Stimulated activated CD4-positive, alpha-beta T cell treated with anti-CD3 and anti-CD28 coated beads, Interleukin-4, amount 100 ng/mL, for 4 hours (primary cell): Measurements from ENCODE around the gene CMSS1.

Source experiments
- DNase-seq, 2 experiments: peaks; one replicate each; pipeline ENCODE4 v3.0.0-alpha.2; 2020

The CMSS1 gene

DNA sequence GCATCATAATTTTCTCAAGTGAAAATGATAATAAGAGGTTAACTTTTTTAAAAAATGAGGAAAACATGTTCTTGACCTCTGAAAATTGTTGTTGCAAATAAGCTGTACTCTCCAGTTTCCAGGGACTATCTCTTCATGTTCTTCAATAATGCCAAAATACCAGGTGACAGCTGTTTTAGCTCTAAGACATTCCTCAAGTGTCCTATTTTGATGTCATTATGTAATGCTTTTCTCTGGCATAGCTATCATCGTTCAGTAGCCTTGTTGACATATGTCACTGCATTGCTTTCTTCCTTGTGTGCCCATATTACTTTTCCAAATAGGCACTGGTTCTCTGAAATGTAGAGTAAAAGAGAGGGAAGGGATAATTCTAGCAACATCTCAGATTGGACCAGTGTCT lies 302.4 kb downstream of the CMSS1 start:
- no peak for DNase-seq

DNA sequence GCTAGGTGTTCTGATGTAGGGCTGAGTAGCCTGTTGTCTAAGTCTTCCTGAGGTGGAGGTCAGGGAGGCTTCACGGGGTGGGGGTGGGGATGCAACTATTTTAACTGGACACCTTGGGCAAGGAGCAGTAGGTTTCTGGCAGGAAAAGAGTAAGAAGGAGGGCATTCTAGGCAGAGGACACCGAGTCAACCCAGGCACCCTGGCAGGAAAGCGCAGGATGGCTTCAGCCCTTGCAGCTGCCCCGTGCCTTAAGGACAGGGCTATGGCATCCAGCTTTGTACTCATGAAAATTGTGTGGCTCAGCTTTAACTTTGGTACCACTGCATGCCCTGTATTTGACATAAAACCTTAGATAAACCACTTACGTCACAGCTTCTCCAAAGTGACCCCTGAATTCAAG lies 303.0 kb downstream of the CMSS1 start:
- DNase-seq = no peak

DNA sequence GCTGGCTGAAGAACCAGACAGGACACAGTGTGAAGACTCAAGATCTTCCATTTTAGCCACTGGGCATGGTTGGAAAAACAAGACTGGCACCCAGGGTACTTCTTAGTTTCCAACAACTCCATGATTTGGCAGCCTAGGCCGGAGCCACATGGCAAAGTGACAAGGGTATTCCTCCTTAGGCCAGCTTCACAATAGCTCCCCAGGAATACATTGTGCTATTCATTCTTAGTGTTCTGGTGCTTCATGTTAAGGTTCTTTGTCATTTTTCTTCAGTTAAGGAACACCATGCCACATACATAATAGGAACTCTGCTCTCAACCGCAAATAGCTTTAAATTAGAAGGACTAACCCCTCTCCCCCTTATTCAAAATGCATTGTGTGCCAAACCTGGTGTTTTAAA lies 304.7 kb downstream of the CMSS1 start:
- DNase-seq = no peak

GRCh38 chr3:100123112-100123511 lies 305.4 kb downstream of the CMSS1 start:
- no peak for DNase-seq

DNA sequence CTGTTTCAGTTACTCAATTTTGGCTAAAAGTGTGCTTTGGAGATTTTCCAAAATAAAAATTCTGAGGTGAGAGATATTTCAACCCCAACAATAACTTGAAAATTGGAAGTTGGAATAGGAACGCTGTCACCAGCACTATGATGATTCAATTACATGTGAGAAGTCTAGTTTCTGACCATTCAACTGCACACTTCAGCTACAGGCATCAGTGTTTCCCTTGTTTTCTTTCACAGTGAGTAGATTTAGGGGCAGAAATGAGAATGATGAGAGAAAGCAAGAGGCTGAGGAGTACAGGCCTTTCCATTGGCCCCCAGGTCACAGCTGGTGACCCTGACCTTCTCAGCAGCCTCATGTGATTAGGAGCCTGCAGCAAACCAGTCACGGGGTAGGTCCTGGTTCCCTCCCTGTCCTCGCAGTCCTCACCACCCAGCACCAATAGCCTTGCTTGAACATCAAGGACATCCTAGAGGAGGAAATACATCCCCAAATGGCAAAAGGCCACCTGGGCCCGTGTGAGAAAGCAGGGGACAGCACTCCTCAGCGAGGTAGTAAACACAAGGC lies 306.6 kb downstream of the CMSS1 start:
- no peak for DNase-seq

GRCh38 chr3:100125161-100125938 lies 307.7 kb downstream of the CMSS1 start:
- DNase-seq = no peak

DNA sequence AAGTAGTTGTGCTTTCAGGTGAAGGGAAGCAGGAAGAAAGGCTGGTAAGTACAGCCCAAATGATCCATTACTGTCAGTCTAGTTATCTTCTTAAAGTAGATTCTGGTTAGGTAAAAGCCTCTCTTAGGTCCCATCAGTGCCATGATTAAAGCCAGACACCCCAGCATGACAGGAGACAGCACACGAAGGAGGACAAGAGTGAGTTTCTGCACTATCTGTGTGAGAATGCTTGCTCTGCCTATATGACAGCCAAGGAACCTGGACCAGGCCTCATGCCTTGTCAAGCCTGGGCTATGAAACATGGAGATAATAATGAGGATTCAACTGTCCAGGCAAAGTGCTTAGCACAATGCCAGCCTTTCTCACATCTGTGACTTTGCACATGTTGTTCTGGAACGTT lies 310.1 kb downstream of the CMSS1 start:
- DNase-seq = no peak

DNA sequence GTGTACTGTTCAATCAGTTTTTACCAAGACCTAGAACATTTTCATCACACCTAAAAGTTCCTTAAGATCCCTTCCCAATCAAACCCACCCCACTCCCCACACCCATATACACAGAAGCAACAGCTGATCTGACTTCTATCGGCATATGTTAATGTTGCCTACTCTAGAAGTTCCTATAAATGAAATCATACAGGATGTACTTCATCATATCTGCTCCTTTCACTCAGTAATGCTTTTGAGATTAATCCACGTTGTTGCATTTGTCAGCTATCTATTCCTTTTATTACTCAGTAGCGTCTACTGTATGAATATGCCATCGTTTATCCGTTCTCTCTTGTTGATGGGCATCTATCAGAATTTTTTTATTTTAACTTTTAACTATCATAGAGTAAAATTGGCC lies 310.9 kb downstream of the CMSS1 start:
- DNase-seq = no peak

GRCh38 chr3:100129941-100130340 lies 312.3 kb downstream of the CMSS1 start:
- no peak for DNase-seq

DNA sequence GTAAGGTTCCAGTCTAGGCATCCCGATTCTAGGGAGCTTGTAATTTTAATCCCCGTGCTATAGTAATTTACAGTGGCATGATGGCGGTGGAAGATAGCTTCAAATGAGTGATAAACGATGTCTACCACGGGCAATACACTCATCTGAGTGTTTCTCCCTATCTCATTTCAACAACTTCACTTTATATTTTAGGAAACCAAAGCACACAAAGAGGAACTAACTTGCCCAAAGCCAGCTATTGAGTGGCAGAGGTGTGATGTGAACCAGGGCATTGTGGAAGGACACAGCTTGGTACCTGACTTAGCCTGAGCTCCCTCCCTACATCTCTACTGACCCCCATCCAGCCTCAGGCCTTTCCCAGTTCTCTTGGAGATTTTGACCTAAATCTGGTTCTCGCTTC lies 313.6 kb downstream of the CMSS1 start:
- no peak for DNase-seq

GRCh38 chr3:100136921-100137320 lies 319.3 kb downstream of the CMSS1 start:
- DNase-seq = no peak

- no peak for DNase-seq
Observed at GRCh38 chr3:100140976-100141375, 323.3 kb downstream of the CMSS1 start.

- DNase-seq = no peak
Observed at GRCh38 chr3:100141586-100141985, 323.9 kb downstream of the CMSS1 start.

DNA sequence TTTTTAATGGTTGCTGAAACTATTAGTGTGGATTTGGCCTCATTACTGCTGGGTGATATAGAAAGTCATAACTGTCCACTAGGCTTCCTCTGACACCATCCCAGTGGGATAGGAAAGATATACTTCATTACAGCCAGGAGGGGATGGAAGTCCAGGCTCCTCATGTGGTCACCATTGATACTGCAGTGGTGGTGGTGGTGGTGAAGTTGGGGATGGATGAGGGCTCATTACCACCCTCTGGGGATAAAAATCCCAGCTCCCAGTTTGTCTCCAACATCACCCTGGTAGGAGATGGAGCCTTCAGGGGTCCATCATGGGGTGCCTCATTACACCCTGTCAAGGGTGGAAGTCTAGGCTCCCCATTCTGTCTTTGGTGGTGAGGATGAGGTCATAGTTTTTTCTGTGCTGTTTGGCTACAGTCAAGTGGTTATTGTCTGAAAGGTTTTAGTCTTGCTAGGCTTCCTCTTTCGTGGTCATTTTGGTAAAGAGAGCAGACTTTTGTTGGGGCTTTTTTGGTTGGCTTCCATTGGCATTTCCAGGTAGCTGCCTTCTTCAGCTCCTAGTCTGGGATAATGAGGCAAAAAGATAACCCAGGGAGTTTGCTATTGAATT lies 326.7 kb downstream of the CMSS1 start:
- no peak for DNase-seq

DNA sequence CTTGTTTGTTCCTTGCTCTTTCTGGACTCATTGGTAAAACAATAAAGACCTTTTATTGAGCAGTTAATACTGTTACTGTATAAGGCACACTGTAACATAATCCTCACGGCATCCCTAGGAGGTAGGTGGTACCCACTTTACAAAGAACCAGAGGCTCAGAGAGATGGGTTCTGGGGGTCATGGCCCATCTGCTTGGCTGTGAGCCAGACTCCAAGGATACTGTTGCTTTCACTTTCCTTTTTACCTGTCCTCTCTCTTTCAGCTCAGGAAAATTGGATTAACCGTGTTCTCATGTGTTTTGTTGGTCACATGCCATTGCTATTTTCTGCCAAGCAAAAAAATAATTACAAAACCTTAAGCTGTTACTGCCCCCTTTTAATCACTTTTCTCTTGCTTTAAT lies 331.5 kb downstream of the CMSS1 start:
- DNase-seq = no peak

- DNase-seq = no peak
Observed at GRCh38 chr3:100149713-100150415, 332.2 kb downstream of the CMSS1 start.

- no peak for DNase-seq
Observed at GRCh38 chr3:100150473-100150872, 332.8 kb downstream of the CMSS1 start.

DNA sequence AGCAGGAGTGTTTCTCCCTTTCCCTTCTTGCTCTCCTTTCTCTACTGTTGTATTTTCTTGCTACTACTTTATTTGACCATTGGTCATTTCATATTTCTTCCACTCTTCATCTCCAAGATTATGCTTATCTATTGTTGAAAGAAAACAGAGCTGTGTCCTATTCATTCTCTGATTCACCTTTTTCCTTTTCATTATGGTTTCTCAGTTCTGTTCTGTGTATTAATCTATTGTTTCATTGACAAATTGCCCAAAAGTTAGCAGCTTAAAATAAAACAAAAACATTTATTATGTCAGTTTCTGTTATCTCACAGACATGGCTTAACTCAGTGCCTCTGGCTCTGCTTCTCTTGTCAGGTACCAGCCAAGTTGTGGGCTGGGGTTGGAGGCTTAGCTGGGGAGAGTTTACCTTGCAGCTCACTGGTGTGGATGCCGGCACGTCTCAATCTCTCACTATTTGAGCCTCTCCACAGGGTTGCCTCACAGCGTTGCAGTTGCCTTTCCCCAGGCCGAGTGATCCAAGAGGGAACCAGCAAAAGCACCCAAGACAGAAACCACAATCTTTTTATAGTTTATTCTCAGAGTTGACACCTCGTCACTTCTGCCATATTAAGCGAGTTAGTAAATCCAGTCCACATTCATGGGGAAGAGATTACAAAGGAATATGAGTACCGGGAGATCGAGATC lies 333.5 kb downstream of the CMSS1 start:
- no peak for DNase-seq

GRCh38 chr3:100154171-100154570 lies 336.5 kb downstream of the CMSS1 start:
- DNase-seq = no peak

DNA sequence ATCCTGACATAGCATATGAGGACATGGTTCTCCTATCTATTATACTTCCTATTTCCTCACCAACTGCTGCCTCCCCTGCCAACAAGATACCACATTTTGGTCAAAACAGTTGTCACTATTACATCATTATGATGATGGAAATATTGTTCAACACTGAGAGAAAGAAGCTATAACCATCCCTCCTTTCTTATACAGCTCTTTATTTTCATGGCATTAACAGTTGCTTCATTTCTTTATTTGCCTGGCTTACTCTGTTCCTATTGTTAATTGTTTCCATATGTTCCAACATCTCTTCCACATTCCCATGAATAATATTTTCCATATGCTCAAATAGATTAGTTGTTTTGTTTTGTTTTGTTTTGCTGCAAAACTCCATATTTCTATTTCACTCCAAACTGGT lies 337.5 kb downstream of the CMSS1 start:
- no peak for DNase-seq

DNA sequence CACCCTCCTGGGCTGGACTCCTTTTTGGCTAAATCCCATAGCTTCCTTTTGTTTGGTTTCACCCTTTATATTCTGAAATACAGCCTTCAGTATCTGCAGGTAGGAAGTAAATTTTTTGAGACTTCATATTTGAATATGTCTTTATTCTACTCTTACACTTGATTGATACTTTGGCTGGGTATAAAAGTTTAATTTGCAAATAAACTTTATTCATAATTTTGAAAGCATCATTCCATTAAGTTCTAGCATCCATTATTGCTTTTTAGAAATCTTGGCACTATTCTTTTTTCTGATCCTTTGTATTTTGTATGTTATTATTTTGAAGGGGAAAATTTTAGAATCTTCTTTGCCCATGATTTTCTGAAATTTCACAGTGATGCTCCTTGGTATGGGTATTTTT lies 337.9 kb downstream of the CMSS1 start:
- DNase-seq = no peak

GRCh38 chr3:100157685-100158084 lies 340.0 kb downstream of the CMSS1 start:
- no peak for DNase-seq

DNA sequence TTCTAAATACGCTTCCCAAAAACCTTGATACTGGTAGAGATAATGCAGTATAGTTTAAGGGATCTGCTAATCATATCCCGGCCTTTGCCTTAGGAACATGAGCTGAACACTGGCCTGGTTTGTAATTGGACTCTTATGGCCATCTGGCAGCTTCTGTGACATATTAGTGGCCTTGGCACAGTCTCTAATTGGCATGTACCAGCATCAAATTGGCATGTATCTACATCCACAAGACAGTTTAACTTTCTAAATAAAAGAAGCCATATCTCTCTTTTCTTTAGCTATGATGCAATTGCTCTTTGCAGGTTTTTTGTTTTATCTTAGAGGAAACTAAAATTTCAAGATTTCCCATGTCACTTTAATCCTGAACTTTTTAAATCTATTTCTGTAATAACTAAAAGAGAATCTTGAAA lies 341.3 kb downstream of the CMSS1 start:
- DNase-seq = no peak
